Activated CD4-positive, alpha-beta T cell treated with anti-CD3 and anti-CD28 coated beads, Interleukin-2, Interleukin-4, amounts not matched to agents 100 ng/mL and 50 ng/mL, durations not matched to agents 16 hours and 8 hours (primary cell): Measurements from ENCODE around the gene LCN15.
A peak's percentile ranks its signal among the peaks of the same experiment; 100 is the strongest.
"Not testable (repeated sequence)": the region's sequence is repeated elsewhere in the genome, so short reads cannot be mapped to it uniquely, and the experiment has no call there.

ENCODE experiments used
- DNase-seq: peaks from one replicate; pipeline ENCODE4 v3.0.0-alpha.2; 2020; ENCODE audit warnings: low spot score

The LCN15 gene

GRCh38 chr9:136775191-136775590 lies 10.9 kb upstream of the LCN15 start:
- no peak for DNase-seq

- DNase-seq = no peak
These were observed 10.2 kb upstream of the LCN15 start for GRCh38 chr9:136774416-136775045.

- DNase-seq = peak; percentile 22
These were observed 9.2 kb upstream of the LCN15 start for GRCh38 chr9:136773386-136774044.

- no peak for DNase-seq
These were observed 7.6 kb upstream of the LCN15 start for GRCh38 chr9:136771907-136772415.

DNA sequence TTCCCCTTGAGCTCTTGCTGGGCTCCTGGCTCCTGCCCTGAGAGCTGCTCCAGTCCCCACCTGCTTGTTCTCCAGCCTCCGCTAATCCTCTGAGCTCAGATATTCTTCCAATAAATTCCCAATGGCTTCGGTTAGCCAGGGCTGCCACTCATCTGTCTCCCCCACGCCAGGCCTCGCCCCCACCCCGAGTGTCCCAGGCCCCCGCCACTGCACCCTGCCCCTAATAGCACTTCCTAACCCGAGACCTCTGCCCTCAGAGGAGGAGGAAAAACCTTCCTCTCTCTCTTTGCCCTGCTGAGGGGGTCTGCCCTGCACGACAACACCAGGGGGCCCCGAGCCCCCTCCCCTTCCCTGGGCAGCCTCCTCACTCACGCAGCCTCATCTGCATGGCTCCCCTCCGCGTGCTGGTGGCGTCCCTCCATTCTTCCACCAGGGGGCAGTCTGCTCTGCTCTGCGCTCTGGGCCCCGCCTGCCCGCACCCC lies 5.4 kb upstream of the LCN15 start:
- peak; percentile 53 for DNase-seq

DNA sequence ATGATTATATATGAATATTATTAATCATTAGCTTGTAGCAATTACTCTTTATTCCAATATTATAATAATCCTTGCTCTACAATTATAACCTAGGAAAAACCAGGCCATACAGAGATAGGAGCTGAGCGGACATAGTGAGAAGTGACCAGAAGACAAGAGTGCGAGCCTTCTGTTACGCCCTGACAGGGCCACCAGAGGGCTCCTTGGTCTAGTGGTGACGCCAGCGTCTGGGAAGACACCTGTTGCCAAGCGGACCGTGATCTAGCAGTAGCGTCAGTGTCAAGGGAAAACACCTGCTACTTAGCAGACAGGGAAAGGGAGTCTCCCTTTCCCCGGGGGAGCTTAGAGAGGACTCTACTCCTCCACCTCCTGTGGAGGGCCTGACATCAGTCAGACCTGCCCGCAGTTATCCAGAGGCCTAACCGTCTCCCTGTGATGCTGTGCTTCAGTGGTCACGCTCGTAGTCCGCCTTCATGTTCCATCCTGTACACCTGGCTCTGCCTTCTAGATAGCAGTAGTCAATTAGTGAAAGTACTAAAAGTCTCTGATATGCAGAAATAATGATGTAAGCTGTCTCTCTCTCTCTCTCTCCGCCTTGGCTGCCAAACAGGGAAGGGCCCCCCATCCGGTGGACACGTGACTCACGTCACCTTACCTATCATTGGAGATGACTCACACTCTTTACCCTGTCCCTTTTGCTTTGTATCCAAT lies 2.2 kb upstream of the LCN15 start:
- peak; percentile 53 for DNase-seq

DNA sequence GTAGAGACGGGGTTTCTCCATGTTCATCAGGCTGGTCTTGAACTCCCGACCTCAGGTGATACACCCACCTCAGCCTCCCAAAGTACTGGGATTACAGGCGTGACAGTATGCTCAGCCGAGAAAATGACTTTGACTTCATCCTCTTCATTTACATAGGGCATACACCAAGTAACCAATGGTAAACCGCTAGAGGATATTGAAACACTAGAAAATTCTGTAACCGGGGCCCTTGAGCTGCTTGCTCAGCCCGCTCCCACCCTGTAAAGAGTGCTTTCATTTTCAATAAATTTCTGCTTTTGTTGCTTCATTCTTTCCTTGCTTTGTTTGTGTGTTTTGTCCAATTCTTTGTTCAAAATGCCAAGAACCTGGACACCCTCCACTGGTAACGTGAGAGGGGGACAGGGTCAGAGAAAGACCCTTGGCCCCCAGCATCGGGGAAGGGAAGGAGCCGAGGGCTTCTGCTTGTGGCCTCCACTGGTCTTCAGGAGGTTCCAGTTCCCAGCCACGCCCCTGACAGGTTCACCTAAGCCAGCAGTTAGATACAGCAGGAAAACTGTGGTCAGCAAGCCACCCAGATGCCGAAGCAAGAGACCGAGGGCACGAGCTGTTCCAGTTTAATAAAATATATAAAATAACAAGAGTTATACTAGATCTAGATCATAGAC lies 1.6 kb upstream of the LCN15 start:
- not testable (repeated sequence) for DNase-seq

DNA sequence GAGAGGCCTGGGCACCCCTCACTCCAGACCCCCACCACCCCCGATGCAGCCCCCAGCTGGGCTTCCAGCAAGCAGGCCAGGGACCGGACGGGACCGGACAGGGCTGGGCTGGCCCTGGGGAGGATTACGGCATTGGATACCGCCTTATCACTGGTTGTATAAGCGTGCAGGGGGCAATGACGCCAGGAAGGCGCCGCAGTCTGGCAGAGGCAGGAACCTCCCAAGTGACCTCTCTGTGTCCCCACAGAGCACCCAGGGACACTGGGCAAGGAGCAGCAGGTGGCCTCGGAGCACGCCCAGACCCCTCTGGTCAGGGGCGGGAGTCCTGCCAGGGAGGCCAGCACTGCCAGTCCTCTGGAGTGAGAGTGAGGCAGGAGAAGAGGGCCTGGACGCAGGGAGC lies 723 bp upstream of the LCN15 start:
- no peak for DNase-seq

- DNase-seq = no peak
These were observed 676 bp downstream of the LCN15 start for GRCh38 chr9:136763649-136764035.

GRCh38 chr9:136762915-136763648 lies 1.2 kb downstream of the LCN15 start:
- peak; percentile 56 for DNase-seq

GRCh38 chr9:136762221-136762691 lies 2.1 kb downstream of the LCN15 start:
- DNase-seq = no peak

DNA sequence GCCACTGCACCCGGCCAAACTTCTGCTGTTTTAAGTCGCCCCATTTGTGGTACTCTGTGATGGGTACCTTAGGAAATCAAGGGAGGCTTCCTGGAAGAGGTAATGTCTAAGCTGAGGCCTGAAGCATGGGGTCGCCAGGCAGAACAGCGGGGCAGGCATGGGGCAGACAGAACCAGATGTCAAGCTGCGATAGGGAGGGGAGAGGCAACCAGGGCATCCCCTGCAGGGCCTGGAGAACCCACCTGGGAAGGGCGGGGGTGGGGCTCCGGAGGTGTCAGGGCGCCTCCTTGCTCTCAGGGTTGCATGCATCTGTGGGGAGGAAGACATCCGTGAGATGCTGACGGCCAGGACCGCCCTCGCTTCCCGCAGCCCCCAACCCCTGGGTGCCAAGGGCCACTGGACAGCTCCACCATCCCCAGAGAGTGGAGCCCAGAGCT lies 2.8 kb downstream of the LCN15 start:
- no peak for DNase-seq

DNA sequence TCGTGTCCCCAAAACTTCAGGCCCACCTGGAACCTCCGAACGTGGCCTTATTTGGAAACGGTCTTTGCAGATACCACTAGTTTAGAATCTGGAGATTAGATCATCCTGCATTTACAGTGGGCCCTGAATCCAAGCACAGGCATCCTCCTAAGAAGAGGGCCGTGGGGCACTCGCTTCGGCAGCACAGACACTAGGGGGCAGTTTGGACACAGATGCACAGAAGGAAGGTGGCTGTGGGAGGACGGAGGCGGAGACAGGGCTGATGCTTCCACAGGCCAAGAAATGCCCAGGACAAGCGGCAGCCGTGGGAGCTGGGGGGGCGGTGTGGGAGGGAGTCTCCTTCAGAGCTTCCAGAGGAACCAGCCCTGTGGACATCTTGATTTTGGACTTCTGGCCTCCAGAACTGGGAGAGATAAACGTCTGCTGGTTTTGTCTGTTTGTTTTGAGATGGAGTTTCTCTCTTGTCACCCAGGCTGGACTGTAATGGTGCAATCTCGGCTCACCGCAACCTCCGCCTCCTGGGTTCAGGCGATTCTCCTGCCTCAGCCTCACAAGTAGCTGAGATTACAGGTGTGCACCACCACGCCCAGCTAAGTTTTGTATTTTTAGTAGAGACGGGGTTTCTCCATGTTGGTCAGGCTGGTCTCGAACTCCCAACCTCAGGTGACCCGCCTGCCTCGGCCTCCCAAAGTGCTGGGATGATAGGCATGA lies 3.3 kb downstream of the LCN15 start:
- peak; percentile 36 for DNase-seq

DNA sequence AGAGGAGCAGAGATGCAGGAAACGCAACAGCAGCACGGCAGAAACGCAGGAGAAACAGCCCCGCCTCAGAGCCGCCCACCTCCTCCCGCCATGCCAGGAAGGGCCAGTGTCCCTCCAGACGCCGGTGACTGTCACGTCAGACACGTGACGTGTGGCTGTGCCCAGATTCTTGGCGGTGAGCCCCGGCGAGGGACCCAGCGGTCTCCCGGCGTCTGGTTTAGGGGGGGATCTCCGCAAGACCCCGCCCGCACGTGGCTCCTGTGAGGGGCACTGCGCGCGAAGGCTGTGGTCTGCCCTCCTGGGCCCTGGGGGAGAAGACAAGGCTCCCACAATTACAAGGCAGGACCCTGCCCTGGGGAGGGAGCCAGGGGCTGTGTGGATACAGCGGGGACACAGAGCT lies 3.9 kb downstream of the LCN15 start:
- no peak for DNase-seq

- DNase-seq = no peak
These were observed 4.6 kb downstream of the LCN15 start for GRCh38 chr9:136759436-136760325.

GRCh38 chr9:136759001-136759400 lies 5.3 kb downstream of the LCN15 start:
- no peak for DNase-seq

GRCh38 chr9:136757751-136758140 lies 6.6 kb downstream of the LCN15 start:
- no peak for DNase-seq

GRCh38 chr9:136757328-136757727 lies 7.0 kb downstream of the LCN15 start:
- DNase-seq = no peak

DNA sequence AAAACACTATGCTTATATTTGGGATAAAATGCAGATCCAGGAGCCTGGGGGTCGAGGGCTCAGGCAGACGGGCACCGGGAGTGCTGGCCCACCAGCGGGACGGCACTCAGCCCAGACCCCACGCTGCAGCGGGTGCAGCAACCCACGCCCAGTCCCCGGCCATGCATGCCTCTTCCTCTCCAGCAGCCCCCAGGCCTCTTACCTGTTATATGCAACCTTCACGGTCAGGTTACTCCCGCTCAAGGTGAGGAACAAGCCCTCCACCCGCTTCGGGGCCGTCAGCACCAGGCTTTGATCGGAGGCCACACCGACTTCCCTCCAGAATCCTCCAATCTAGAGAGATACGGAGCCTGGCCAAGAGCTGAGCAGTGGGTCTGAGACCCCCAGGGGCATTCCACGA lies 7.5 kb downstream of the LCN15 start:
- DNase-seq = no peak

GRCh38 chr9:136756134-136756438 lies 8.2 kb downstream of the LCN15 start:
- DNase-seq = no peak
